Caco-2 (cell line): ENCODE results near the gene AKIRIN2. TPM values are rescaled to one million over a fixed set of nuclear protein-coding genes. Genes with fewer than 3 reads are reported as not detected.

ENCODE experiments used
- BruUV-seq: library from RNA; stranded (reverse); fragments of 400-500 nt; replicated peaks from 2 replicates; lab custom pipeline; 2021; lab: Mats Ljungman, UMichigan
- CTCF ChIA-PET: fragments of 300-600 bp; sonication (Branson Sonifier 250); formaldehyde crosslinking; loops from one replicate; lab custom pipeline; 2022; ENCODE audit warnings: antibody characterized with exemption; lab: Charles Lee
- POLR2A ChIA-PET: fragments of 300-600 bp; sonication (Branson Sonifier 250); formaldehyde crosslinking; loops from one replicate; lab custom pipeline; 2022; ENCODE audit warnings: antibody characterized with exemption; lab: Charles Lee
- DNase-seq, 2 experiments: peaks; one replicate each; pipeline versions ENCODE4 v3.0.0 to v3.0.0-alpha.2; 2020 to 2022
- H3K27me3 ChIP-seq: replicated peaks from 2 replicates; pipeline ENCODE4 v1.6.0; 2011; ENCODE audit warnings: low read length; ENCODE audit not compliant: control insufficient read depth, insufficient read depth
- H3K36me3 ChIP-seq: 2 replicates; pipeline ENCODE4 v1.5.1; 2011; ENCODE audit warnings: low read length; ENCODE audit not compliant: control insufficient read depth, insufficient read depth
- H3K4me1 ChIP-seq: fragments of 250-450 bp; sonication (Bioruptor Pico); 2 replicates; pipeline ENCODE4 v1.5.1; 2020; ENCODE audit warnings: mild to moderate bottlenecking
- H3K4me3 ChIP-seq: 2 replicates; pipeline ENCODE4 v1.5.1; 2011; ENCODE audit warnings: low read depth, mild to moderate bottlenecking, control low read depth, low read length
- H3K9me3 ChIP-seq: fragments of 250-450 bp; sonication (Bioruptor Pico); 2 replicates; pipeline ENCODE4 v1.5.1; 2020; ENCODE audit warnings: mild to moderate bottlenecking, moderate library complexity
- H3K27ac Mint-ChIP-seq: one replicate; pipeline ENCODE4 v1.8.0; 2022; ENCODE audit warnings: mixed read lengths; ENCODE audit not compliant: unreplicated experiment
- H3K27me3 Mint-ChIP-seq: one replicate; pipeline ENCODE4 v1.8.0; 2022; ENCODE audit warnings: mixed read lengths; ENCODE audit not compliant: insufficient read depth, unreplicated experiment
- H3K36me3 Mint-ChIP-seq: one replicate; pipeline ENCODE4 v1.8.0; 2022; ENCODE audit warnings: mild to moderate bottlenecking, mixed read lengths; ENCODE audit not compliant: insufficient read depth, unreplicated experiment
- H3K4me1 Mint-ChIP-seq: one replicate; pipeline ENCODE4 v1.8.0; 2022; ENCODE audit warnings: low read depth, mixed read lengths; ENCODE audit not compliant: unreplicated experiment
- H3K4me3 Mint-ChIP-seq: one replicate; pipeline ENCODE4 v1.8.0; 2022; ENCODE audit warnings: mild to moderate bottlenecking, moderate library complexity, mixed read lengths; ENCODE audit not compliant: unreplicated experiment
- H3K9me3 Mint-ChIP-seq: one replicate; pipeline ENCODE4 v1.8.0; 2022; ENCODE audit warnings: mixed read lengths; ENCODE audit not compliant: unreplicated experiment
- intact Hi-C: fragments of 100-400 bp; cut with micrococcal nuclease; formaldehyde crosslinking; loops from one replicate; pipeline ENCODE4 v1.10.0; 2022; ENCODE audit not compliant: unreplicated experiment
- total RNA-seq: library from RNA; stranded (reverse); gene quantifications from 2 replicates; pipeline ENCODE4 v1.2.3, GENCODE V29; 2022
- TF ChIP-seq, protein P1 (sequence below), 2 experiments: fragments of 200-600 bp in 1 of 2; IDR thresholded peaks; 1 replicate in 1 of 2; 2 replicates in 1 of 2; pipeline versions ENCODE4 v1.5.1 to v1.8.0; 2011 to 2022; ENCODE audit warnings: antibody characterized with exemption in 1 of 2, control low read depth in 1 of 2, inconsistent platforms in 1 of 2, low read depth in 1 of 2, low read length in 1 of 2, mild to moderate bottlenecking in 1 of 2, moderate library complexity in 1 of 2; ENCODE audit not compliant: insufficient read depth in 1 of 2, severe bottlenecking in 1 of 2, unreplicated experiment in 1 of 2

Gene AKIRIN2
- total RNA-seq, 1 experiment from 2014 or later: 51.3 TPM

DNA sequence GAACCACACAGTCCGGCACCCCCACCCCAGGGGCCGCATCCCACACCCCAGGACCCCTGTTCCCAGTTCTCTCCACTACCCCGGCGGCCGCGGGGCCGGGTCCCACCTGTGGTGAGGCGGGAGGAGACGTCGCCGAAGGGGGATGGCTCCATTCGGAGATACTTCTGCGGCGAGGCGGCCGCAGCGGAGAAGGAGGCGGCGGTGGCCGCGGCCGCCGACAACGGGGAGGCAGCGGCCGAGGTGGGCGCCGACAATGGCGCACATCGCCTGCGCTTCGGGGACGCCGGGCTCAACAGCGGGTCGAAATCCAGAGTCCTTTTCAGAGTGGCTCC lies 723 bp downstream of the AKIRIN2 start:
- H3K27me3 Mint-ChIP-seq: no peaks in the 10 kb centered on the region
- intact Hi-C loops: loop anchor here (5.0 kb wide), 2 partner anchors 544 to 629 kb away; partner anchors contain the start of gene ZNF292
- Histone ChIP-seq H3K4me1 (peaks cover 9% of the 10 kb centered on the region), H3K9me3 (no peaks in the 10 kb centered on the region), H3K36me3 (no peaks in the 10 kb centered on the region), H3K27me3 (no peaks in the 10 kb centered on the region), H3K4me3 (peak overlapping the region; percentile 60)
- BruUV-seq: no TSS peak
- H3K9me3 Mint-ChIP-seq: no peaks in the 10 kb centered on the region
- H3K4me1 Mint-ChIP-seq: peaks cover 9% of the 10 kb centered on the region
- peaks cover 40% of the 10 kb centered on the region for H3K36me3 Mint-ChIP-seq
- TF ChIP-seq, protein P1, sequence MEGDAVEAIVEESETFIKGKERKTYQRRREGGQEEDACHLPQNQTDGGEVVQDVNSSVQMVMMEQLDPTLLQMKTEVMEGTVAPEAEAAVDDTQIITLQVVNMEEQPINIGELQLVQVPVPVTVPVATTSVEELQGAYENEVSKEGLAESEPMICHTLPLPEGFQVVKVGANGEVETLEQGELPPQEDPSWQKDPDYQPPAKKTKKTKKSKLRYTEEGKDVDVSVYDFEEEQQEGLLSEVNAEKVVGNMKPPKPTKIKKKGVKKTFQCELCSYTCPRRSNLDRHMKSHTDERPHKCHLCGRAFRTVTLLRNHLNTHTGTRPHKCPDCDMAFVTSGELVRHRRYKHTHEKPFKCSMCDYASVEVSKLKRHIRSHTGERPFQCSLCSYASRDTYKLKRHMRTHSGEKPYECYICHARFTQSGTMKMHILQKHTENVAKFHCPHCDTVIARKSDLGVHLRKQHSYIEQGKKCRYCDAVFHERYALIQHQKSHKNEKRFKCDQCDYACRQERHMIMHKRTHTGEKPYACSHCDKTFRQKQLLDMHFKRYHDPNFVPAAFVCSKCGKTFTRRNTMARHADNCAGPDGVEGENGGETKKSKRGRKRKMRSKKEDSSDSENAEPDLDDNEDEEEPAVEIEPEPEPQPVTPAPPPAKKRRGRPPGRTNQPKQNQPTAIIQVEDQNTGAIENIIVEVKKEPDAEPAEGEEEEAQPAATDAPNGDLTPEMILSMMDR (IDR thresholded peaks at IDR 0.05; ENCODE audit: insufficient read depth in 1 of 2, low read depth in 1 of 2, low read length in 1 of 2, severe bottlenecking in 1 of 2, unreplicated experiment in 1 of 2): no peak
- H3K4me3 Mint-ChIP-seq: peak overlapping the region; percentile 99
- ChIA-PET POLR2A (interaction anchor here (0.6 to 1.5 kb wide), 2 partner anchors 111 to 112 kb away, joined by 3 read pairs; no protein-coding TSS in a partner anchor), CTCF (no interaction called here)
- peak overlapping the region; percentile 93 for H3K27ac Mint-ChIP-seq
- DNase-seq: peak in 1 of 2 experiments; percentile 24

DNA sequence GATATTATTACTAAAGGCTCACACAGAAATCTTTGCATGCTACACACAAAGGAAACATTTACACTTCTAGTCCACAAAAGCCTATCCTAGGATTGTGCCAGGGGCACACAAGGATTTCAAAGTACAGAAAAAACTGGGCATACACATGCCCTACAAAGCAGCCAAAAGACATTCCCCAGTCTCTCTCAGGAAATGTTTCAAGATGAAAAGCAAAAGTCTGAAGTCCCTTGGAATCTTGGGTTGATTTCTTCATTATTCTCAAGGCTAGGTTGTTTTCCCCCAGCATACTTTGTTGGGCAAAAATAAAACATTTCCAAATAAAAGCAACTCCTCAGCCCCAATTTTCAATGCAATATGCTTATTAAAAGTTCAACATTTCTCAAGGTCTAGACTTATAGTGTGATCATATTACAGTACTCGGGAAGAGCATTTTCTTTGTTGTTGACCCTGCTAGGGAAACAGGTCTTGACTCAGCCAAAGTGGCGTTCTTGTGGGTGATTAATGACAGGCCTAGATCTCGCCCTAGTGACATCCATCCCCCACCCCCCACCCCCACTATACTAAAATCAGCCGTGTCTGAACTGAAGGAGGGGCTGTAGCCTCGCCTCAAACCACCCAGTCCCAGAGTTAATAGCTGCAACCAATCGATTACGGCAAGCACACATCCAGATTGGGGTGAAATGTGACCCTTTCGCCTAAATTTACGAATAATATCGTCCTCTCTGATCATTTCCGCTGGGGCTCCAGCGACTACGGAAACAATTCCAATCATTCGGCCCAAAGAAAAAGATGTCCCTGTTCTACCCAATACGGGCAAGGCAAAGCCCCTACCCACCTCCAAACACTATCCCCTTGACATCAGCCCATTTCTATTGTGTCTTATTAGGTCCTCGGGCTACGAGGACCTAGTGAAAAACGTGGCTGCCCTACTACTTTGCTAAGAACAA lies 1.4 kb downstream of the AKIRIN2 start:
- TF ChIP-seq, protein P1 (IDR thresholded peaks at IDR 0.05; ENCODE audit: insufficient read depth in 1 of 2, low read depth in 1 of 2, low read length in 1 of 2, severe bottlenecking in 1 of 2, unreplicated experiment in 1 of 2): no peak
- Histone ChIP-seq H3K27me3 (no peaks in the 10 kb centered on the region), H3K4me1 (peaks cover 9% of the 10 kb centered on the region), H3K4me3 (peak overlapping the region; percentile 60), H3K9me3 (no peaks in the 10 kb centered on the region), H3K36me3 (no peaks in the 10 kb centered on the region)
- Mint-ChIP-seq H3K27ac (peak overlapping the region; percentile 93), H3K4me1 (peaks cover 7% of the 10 kb centered on the region), H3K27me3 (no peaks in the 10 kb centered on the region), H3K9me3 (no peaks in the 10 kb centered on the region), H3K36me3 (peaks cover 40% of the 10 kb centered on the region), H3K4me3 (peak overlapping the region; percentile 99)
- ChIA-PET CTCF (no interaction called here), POLR2A (interaction anchor here (0.6 to 1.5 kb wide), 2 partner anchors 110 to 111 kb away, joined by 3 read pairs; no protein-coding TSS in a partner anchor)
- intact Hi-C loops: loop anchor here (5.0 kb wide), 2 partner anchors 543 to 628 kb away; partner anchors contain the start of gene ZNF292
- TSS peak; percentile 41 for BruUV-seq
- peak; percentile 35 to 44 for DNase-seq

DNA sequence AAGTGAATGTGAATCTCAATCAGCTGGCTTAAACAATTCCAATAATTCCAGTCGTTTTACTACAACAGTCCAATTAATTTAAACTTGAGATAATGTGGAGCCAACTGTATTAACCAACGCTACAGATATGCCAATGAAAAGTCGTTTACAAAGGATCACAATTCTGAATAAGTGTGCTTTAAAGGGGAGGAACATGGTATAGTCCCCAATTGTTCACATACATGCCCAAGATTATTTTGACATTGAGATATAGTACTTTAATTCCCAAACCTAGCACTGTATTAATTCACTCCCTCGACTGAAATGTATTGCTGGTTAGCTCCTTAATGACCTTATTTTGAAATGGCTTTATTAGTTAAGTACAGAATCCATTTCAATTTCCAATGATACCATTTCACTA lies 2.5 kb downstream of the AKIRIN2 start:
- peak overlapping the region; percentile 99 for H3K4me3 Mint-ChIP-seq
- ChIA-PET POLR2A (interaction anchor here (0.6 kb wide), 1 partner anchor 8 kb away, joined by 3 read pairs; no protein-coding TSS in a partner anchor), CTCF (no interaction called here)
- peaks cover 40% of the 10 kb centered on the region for H3K36me3 Mint-ChIP-seq
- H3K4me1 Mint-ChIP-seq: no peaks in the 10 kb centered on the region
- BruUV-seq: no TSS peak
- H3K27me3 ChIP-seq: no peaks in the 10 kb centered on the region
- H3K4me3 ChIP-seq: peak overlapping the region; percentile 60
- H3K27ac Mint-ChIP-seq: no peak overlapping the region
- H3K4me1 ChIP-seq: peaks cover 6% of the 10 kb centered on the region
- no peak for DNase-seq
- intact Hi-C loops: no loop called here
- no peaks in the 10 kb centered on the region for H3K36me3 ChIP-seq
- H3K9me3 Mint-ChIP-seq: no peaks in the 10 kb centered on the region
- no peaks in the 10 kb centered on the region for H3K27me3 Mint-ChIP-seq
- no peaks in the 10 kb centered on the region for H3K9me3 ChIP-seq
- TF ChIP-seq, protein P1 (IDR thresholded peaks at IDR 0.05; ENCODE audit: insufficient read depth in 1 of 2, low read depth in 1 of 2, low read length in 1 of 2, severe bottlenecking in 1 of 2, unreplicated experiment in 1 of 2): no peak
